ENCODE results near the gene MYL2. TPM values are rescaled to one million over a fixed set of nuclear protein-coding genes. Genes with fewer than 3 reads are reported as not detected.

MYL2 gene
- total RNA-seq, 2 experiments from 2014 or later, result not detected

DNA sequence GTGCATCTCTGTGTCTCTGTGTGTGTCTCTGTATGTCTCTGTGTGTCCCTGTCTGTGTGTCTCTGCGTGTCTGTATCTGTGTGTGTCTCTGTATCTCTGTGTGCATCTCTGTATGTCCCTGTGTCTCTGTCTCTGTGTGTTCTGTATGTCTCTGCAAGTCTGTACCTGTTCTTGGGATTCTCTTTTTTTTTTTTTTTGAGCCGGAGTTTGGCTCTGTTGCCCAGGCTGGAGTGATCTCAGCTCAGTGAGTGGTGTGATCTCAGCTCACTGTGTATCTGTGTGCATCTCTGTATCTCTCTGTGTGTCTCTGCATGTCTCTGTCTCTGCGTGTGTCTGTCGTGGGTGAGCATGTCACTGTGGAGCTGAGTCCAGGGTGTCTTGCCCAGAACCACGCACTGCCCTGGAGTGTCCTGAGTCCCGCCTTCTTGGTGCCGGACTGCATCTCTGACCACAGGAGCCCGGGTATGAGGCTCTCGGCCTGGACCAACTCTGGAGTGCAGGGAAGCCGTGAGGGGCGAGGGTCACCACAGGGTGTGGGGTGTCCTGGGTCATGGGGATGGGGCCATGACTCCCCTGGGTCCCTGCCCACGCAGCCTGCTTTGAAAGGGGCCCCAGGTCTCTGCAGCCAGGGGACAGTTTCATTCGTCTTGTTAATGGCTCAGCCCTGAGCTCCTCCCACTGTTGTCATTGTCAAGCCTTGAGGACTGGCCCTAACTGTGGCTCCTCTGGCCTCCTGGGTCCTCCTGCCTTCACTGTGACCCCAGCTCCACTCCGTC lies 11.8 kb downstream of the MYL2 start:
- CTCF ChIA-PET, result no interaction called here
- H3K9me3 Mint-ChIP-seq (ENCODE audit: low read depth), result no peaks in the 10 kb centered on the region
- intact Hi-C loops (cut with DNase I, micrococcal nuclease), result no loop called here
- H3K27me3 Mint-ChIP-seq, result no peaks in the 10 kb centered on the region
- no peak for ATAC-seq
- no peak for DNase-seq
- peaks cover 1% of the 10 kb centered on the region for H3K4me1 Mint-ChIP-seq
- H3K4me3 Mint-ChIP-seq, result no peak overlapping the region
- POLR2A ChIA-PET, result interaction anchor here (0.7 kb wide), 1 partner anchor 18 kb away, joined by 4 read pairs; no protein-coding TSS in a partner anchor
- H3K27ac Mint-ChIP-seq, result no peak overlapping the region
- H3K36me3 Mint-ChIP-seq (ENCODE audit: low read depth), result no peaks in the 10 kb centered on the region

DNA sequence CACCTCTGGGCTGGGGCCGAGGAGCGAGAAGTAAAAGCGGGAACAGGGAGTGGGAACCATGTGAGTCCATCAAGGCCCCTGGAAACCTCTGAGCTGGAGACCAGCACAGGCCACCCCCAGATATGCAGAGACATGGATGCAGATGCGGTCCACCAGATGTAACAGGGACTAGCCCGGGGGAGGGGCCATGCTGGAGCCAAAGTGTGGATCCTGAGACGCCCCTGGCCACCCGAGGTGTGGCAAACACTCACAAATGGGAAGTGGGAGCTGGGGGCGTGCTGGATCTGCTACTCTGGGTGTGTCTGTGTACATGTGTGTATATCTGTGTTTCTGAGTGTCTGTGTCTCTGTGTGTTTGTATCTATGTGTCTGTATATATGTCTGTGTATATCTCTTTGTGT lies 12.8 kb downstream of the MYL2 start:
- Mint-ChIP-seq H3K4me3 (no peak overlapping the region), H3K9me3 (ENCODE audit: low read depth) (no peaks in the 10 kb centered on the region), H3K27me3 (no peaks in the 10 kb centered on the region), H3K4me1 (peaks cover 1% of the 10 kb centered on the region), H3K36me3 (ENCODE audit: low read depth) (no peaks in the 10 kb centered on the region), H3K27ac (no peak overlapping the region)
- intact Hi-C loops (cut with DNase I, micrococcal nuclease), result no loop called here
- DNase-seq (no peak), ATAC-seq (no peak)
- POLR2A ChIA-PET, result no interaction called here
- CTCF ChIA-PET, result no interaction called here

DNA sequence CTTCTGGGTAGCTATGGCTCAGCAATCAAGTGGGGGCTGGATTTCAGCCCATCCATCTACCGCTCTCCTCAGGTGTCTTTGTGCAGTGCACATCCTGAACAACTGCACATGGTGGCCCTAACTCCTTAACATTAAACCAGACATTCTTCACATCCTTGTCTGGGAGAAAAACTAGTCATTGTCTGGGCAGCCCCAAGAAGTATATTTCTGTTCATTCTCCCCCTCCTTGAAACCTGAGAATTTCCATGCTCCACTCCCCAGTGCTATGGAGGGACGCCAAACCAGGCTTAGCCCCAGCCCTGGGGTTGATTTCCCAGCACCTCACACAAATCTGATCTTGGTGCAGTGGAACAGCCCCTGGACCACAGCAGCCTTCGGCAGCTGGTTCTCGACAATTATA lies 13.4 kb downstream of the MYL2 start:
- Mint-ChIP-seq H3K27me3 (no peaks in the 10 kb centered on the region), H3K36me3 (ENCODE audit: low read depth) (no peaks in the 10 kb centered on the region), H3K9me3 (ENCODE audit: low read depth) (no peaks in the 10 kb centered on the region), H3K27ac (no peak overlapping the region), H3K4me3 (no peak overlapping the region), H3K4me1 (peaks cover 1% of the 10 kb centered on the region)
- ATAC-seq, result no peak
- DNase-seq, result no peak
- intact Hi-C loops (cut with DNase I, micrococcal nuclease), result no loop called here
- ChIA-PET CTCF (no interaction called here), POLR2A (no interaction called here)

DNA sequence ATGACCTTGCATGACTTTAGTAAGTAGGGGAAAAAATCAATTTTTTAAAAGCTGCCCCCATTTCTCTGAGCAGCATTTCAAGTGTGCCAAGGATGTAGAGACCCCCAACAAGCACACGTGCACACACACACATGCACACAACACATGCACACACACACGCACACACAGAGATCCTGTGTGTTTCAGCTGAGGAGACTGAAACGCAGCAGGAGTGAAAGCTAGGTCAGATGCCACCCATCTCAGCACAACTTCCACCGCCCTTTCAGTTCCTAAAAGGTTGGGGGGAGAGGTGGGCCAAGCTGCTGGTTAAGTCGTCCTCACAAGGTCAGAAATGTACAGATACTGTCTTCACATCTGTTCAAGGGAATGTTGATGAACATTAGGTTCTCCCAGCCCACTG lies 13.9 kb downstream of the MYL2 start:
- DNase-seq, result no peak

DNA sequence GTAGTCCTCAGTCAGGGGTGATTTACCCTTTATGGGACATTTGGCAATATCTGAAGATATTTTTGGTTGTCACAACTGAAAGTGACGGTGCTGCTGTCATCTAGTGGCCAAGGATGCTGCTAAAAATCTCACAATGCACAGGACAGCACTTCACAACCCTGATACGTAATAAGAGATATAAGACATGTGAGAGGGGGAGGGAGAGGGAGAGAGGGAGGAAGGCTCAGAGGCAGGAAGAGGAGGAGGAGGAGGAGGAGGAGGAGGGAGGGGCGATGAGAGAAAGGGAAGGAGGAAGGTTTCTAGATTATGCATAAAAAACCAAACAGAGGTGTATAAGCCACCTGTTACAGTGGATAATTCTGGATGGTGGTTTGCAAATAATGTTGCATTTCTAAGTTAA lies 14.3 kb downstream of the MYL2 start:
- Mint-ChIP-seq H3K36me3 (ENCODE audit: low read depth) (no peaks in the 10 kb centered on the region), H3K9me3 (ENCODE audit: low read depth) (no peaks in the 10 kb centered on the region), H3K27ac (no peak overlapping the region), H3K27me3 (no peaks in the 10 kb centered on the region), H3K4me1 (peaks cover 1% of the 10 kb centered on the region), H3K4me3 (no peak overlapping the region)
- DNase-seq (no peak), ATAC-seq (peak; percentile 23)
- CTCF ChIA-PET, result no interaction called here
- intact Hi-C loops (cut with DNase I, micrococcal nuclease), result no loop called here
- POLR2A ChIA-PET, result no interaction called here

More for the DNA sequence above, 13.9 kb downstream of the MYL2 start:
- no peaks in the 10 kb centered on the region for H3K36me3 Mint-ChIP-seq (ENCODE audit: low read depth)
- no peaks in the 10 kb centered on the region for H3K27me3 Mint-ChIP-seq
- ATAC-seq, result no peak
- CTCF ChIA-PET, result no interaction called here
- H3K27ac Mint-ChIP-seq, result no peak overlapping the region
- intact Hi-C loops (cut with DNase I, micrococcal nuclease), result no loop called here
- peaks cover 1% of the 10 kb centered on the region for H3K4me1 Mint-ChIP-seq
- POLR2A ChIA-PET, result no interaction called here
- no peak overlapping the region for H3K4me3 Mint-ChIP-seq
- H3K9me3 Mint-ChIP-seq (ENCODE audit: low read depth), result no peaks in the 10 kb centered on the region

DNA sequence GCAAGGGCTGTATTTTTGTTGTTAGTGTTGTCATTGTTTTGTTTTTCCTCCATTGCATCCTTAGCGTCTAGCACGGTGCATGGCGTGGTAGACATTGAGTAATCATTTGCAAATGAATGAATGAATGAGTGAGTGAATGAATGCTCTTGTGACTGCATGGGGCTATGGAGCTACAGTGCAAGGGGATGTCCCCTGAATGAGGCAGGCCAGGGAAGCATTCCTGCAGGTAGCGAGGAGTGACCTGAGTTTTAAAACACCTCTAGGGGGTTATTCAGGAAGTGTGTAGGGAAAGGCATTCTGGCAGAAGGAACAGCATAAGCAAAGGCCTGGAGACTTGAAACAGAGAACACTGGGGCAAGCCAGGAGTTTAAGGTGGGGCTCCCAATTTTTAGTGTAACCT lies 16.9 kb downstream of the MYL2 start:
- Mint-ChIP-seq H3K27me3 (no peaks in the 10 kb centered on the region), H3K27ac (no peak overlapping the region), H3K9me3 (ENCODE audit: low read depth) (no peaks in the 10 kb centered on the region), H3K4me1 (peaks cover 1% of the 10 kb centered on the region), H3K36me3 (ENCODE audit: low read depth) (no peaks in the 10 kb centered on the region), H3K4me3 (no peak overlapping the region)
- DNase-seq (no peak), ATAC-seq (no peak)
- intact Hi-C loops (cut with DNase I, micrococcal nuclease), result no loop called here
- POLR2A ChIA-PET, result no interaction called here
- CTCF ChIA-PET, result no interaction called here

DNA sequence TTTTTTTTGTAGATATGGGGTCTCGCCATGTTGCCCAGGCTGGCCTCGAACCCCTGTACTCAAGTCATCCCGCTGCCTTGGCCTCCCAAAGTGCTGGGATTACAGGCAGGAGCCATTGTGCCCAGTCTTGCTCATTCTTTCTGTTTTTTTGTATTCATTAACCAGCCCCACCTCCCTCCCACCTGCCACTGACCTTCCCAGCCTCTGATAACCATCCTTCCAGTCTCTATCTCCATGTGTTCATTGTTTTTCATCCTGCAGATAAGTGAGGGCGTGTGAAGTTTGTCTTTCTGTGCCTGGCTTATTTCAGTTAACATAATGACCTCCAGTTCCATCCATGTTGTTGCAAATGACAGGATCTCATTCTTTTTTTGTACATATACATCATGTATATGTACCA lies 19.0 kb downstream of the MYL2 start:
- POLR2A ChIA-PET, result no interaction called here
- intact Hi-C loops (cut with DNase I, micrococcal nuclease), result no loop called here
- Mint-ChIP-seq H3K9me3 (ENCODE audit: low read depth) (no peaks in the 10 kb centered on the region), H3K27me3 (no peaks in the 10 kb centered on the region), H3K4me3 (no peak overlapping the region), H3K36me3 (ENCODE audit: low read depth) (no peaks in the 10 kb centered on the region), H3K27ac (no peak overlapping the region), H3K4me1 (peaks cover under 1% of the 10 kb centered on the region)
- CTCF ChIA-PET, result no interaction called here
- no peak for DNase-seq
- no peak for ATAC-seq

DNA sequence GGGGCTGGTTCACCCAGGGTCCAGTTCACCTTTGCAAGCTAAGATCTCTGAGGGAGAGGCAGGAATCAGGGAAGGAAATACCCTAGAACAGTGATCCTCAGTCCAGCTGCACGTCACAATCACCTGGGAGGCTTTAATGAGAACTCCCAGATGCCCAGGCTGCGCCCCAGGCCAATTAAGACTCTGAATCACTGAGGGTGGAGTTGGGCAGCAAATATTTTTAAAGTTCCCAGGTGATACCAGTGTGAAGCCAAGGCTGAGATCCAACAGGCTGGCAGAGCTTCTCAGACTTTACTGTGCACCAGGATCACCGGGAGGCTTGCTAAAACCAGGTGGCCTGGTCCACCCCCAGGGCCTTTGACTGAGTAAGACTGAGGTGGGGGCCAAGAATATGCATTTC lies 23.8 kb downstream of the MYL2 start:
- Mint-ChIP-seq H3K4me3 (no peak overlapping the region), H3K36me3 (ENCODE audit: low read depth) (no peaks in the 10 kb centered on the region), H3K4me1 (peaks cover 5% of the 10 kb centered on the region), H3K9me3 (ENCODE audit: low read depth) (no peaks in the 10 kb centered on the region), H3K27ac (no peak overlapping the region), H3K27me3 (peaks cover 13% of the 10 kb centered on the region)
- ChIA-PET CTCF (interaction anchor here (0.6 to 3.6 kb wide), 6 partner anchors 9 to 403 kb away, joined by 3 to 16 read pairs (median 5); no protein-coding TSS in a partner anchor), POLR2A (no interaction called here)
- DNase-seq (no peak), ATAC-seq (no peak)
- intact Hi-C loops (cut with DNase I, micrococcal nuclease), result no loop called here

DNA sequence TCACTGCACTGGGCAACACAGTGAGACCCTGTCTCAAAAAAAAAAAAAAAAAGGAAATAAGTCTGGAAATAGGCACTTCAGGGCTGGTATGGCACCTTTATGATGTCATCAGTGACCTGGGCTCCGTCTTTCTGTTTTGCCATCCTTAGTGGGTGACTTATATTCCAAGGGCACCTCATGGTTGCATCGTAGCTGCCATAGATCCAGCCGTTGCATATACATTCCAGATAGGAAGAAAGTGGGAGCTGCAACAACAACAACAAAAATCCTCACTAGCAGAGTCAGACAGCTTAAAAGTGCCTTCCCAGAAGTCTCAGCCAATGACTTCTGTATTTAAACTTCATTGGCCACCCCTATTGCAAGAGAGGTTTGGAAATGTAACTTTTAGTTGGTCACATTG lies 26.4 kb downstream of the MYL2 start:
- POLR2A ChIA-PET, result no interaction called here
- DNase-seq (no peak), ATAC-seq (no peak)
- Mint-ChIP-seq H3K4me3 (no peak overlapping the region), H3K27ac (no peak overlapping the region), H3K9me3 (ENCODE audit: low read depth) (no peaks in the 10 kb centered on the region), H3K27me3 (peaks cover 13% of the 10 kb centered on the region), H3K4me1 (peaks cover 5% of the 10 kb centered on the region), H3K36me3 (ENCODE audit: low read depth) (no peaks in the 10 kb centered on the region)
- intact Hi-C loops (cut with DNase I, micrococcal nuclease), result loop anchor here in 1 of 2 experiments (1.0 to 5.0 kb wide), 4 partner anchors 43 to 427 kb away; partner anchors contain the start of genes FAM216A and GPN3
- CTCF ChIA-PET, result interaction anchor here (0.6 to 3.6 kb wide), 10 partner anchors 10 to 639 kb away, joined by 3 to 14 read pairs (median 3); partner anchors contain the start of gene CCDC63

DNA sequence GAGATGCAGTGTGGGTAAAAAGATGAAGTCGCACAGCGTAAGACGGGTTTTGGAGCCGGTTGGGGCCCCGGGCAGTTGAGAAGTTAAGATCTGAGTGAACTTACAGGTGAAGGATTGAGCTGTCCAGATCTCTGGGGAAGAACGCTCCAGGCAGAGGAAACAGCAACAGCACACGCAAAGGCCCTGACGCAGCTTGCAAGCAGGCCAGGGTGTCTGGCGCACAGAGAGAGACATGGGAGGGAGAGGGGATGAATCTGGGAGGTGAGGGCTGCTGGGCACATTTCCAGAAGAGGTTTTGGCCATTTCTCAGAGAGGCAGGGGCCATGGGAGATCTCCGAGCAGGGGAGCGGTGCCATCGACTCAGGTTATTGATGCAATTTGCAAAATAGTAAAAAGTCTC lies 31.0 kb downstream of the MYL2 start:
- intact Hi-C loops (cut with DNase I, micrococcal nuclease), result loop anchor here (5.0 to 10.0 kb wide), 5 partner anchors 62 to 377 kb away; partner anchors contain the start of gene TCTN1 (in 1 of the 2)
- no peaks in the 10 kb centered on the region for H3K9me3 Mint-ChIP-seq (ENCODE audit: low read depth)
- H3K36me3 Mint-ChIP-seq (ENCODE audit: low read depth), result no peaks in the 10 kb centered on the region
- ChIA-PET CTCF (no interaction called here), POLR2A (no interaction called here)
- ATAC-seq (no peak), DNase-seq (no peak)
- peaks cover 10% of the 10 kb centered on the region for H3K4me1 Mint-ChIP-seq
- peaks cover 7% of the 10 kb centered on the region for H3K27me3 Mint-ChIP-seq
- no peak overlapping the region for H3K27ac Mint-ChIP-seq
- H3K4me3 Mint-ChIP-seq, result no peak overlapping the region

DNA sequence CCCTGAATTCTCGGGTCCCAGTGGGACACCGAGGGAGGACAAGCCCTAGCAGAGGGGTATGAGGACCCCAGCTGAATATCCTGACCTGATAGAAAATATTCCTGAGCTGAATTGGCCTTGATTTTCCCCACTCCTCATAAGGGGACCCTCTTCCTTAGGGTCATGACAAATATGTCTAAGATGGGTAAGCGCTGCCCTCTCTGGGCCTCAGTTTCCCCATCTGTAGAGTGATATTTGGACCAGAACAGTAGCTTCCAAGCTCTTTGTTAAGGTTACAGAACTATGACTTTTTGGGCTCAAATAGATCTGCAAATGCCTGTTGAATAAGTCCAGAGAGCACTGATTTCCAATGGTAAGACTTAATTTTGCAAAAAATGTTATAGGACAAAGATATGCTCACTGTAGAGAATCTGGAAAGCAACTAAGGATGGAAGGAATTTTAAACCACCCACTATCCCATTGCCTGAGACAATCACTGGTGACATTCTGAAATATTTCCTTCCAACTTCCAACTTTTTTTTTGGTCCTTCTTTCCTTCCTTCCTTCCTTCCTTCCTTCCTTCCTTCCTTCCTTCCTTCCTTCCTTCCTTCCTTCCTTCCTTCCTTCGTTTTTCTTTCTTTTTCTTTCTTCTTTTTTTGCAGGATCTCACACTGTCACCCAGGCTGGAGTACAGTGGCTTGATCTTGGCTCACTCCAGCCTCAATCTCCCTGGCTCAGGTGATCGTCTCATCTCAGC lies 32.0 kb downstream of the MYL2 start:
- peak overlapping the region; percentile 80 for H3K4me3 Mint-ChIP-seq

More for the DNA sequence above, 32.0 kb downstream of the MYL2 start:
- Mint-ChIP-seq H3K4me1 (peaks cover 10% of the 10 kb centered on the region), H3K9me3 (ENCODE audit: low read depth) (no peaks in the 10 kb centered on the region), H3K27me3 (peaks cover 4% of the 10 kb centered on the region), H3K36me3 (ENCODE audit: low read depth) (no peaks in the 10 kb centered on the region), H3K27ac (no peak overlapping the region)
- DNase-seq (no peak), ATAC-seq (no peak)
- ChIA-PET POLR2A (interaction anchor here (0.7 kb wide), 1 partner anchor 667 kb away, joined by 3 read pairs; no protein-coding TSS in a partner anchor), CTCF (interaction anchor here (0.6 to 1.9 kb wide), 23 partner anchors 9 to 471 kb away, joined by 3 to 16 read pairs (median 4); partner anchors contain the start of genes CCDC63 and PPP1CC)
- intact Hi-C loops (cut with DNase I, micrococcal nuclease), result loop anchor here (1.0 to 10.0 kb wide), 8 partner anchors 61 to 376 kb away; partner anchors contain the start of gene TCTN1 (in 1 of the 2)
